ENCODE results near the gene TMEM165.

Gene TMEM165

GRCh38 chr4:55366621-55367020 is 29.1 kb upstream of the TMEM165 start:
- peak in 1 of 56 donors; percentile 14 for DNase-seq

GRCh38 chr4:55367084-55367722 is 28.6 kb upstream of the TMEM165 start:
- no peak for DNase-seq

DNA sequence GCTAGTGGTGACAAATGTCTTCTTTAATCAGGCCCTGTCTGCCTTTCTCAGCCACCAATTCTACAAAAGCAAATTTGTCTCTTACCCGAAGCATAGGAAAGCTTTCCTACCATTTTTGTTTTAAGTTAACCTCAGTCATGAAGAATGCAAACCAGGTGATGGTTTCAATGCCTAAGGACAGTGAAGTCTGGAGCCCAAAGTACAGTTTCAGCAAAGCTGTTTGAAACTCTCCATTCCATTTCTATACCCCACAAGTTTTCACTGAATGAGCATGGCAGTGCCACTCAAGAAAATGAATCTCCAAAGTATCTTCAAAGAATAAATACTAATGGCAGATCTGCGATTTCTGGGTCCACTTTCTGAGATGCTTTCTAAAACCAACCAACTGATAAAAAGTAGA is 25.8 kb upstream of the TMEM165 start:
- no peak for DNase-seq

DNA sequence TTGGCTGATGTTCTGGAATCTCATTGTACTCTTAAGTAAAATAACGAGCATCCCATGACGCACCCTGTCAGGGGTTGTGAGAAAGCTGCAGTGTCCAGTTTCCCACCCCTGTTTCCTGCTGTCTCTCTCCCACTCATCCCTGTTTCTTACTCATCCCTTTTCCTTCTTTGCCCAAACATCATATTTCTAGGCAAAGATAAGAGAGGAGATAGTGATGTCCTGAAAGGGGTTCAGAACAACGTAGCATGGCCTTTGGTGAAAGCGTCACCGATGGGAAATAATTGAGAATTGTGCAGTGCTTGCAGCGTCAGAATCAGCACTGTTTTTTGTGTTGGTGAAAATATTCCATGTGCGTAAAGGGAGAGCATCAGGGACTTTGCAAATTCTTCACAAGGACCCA is 23.5 kb upstream of the TMEM165 start:
- peak in 1 of 56 donors; percentile 41 for DNase-seq

- DNase-seq = peak in 5 of 56 donors; percentile 12 to 19 (median 16)
Measured at GRCh38 chr4:55373461-55373860, 22.3 kb upstream of the TMEM165 start.

- no peak for DNase-seq
Measured at GRCh38 chr4:55376698-55377097, 19.1 kb upstream of the TMEM165 start.

DNA sequence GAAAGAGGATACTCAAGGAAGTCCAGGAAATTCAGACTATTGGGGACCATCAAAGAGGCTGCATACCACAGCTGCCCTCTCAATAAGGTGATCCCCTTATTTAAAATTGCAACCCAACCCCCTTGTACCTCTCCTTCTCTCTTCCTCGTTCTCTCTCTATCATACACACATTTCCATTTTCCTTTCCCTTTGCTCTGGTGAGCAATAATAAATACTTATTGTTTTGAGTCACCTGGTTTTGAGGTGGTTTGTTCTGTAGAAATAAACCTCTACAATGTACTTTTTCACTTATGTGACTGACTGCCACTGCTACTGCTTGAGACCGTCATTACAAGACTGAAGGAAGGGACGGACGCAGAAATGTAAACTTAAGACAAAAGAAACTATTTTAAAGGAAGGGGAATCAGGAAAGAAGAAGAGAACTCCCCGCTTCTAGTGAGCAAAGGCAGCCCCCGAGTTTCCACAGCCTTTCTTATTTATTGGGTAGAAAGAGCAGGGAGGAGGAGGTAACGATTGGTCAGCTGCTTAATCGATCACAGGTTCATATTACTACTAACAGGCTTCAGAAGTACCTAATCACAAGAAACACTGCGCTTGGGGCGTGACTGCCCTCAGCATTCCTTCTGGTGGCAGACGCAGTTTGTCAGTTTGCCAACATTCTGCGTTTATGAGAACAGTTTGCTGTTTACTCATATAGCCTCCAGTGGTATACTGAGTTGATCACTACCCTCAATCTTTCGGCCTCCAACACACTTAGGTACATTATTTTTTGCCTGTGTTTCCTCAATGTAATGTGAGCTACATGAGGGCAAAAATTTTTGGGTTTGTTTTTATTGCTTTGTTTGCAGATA is 16.9 kb upstream of the TMEM165 start:
- no peak for DNase-seq

GRCh38 chr4:55380576-55380975 is 15.2 kb upstream of the TMEM165 start:
- DNase-seq = no peak

- DNase-seq = peak in 3 of 56 donors; percentile 7 to 21 (median 10)
Measured at GRCh38 chr4:55381502-55381901, 14.3 kb upstream of the TMEM165 start.

- DNase-seq = no peak
Measured at GRCh38 chr4:55382488-55383003, 13.2 kb upstream of the TMEM165 start.

DNA sequence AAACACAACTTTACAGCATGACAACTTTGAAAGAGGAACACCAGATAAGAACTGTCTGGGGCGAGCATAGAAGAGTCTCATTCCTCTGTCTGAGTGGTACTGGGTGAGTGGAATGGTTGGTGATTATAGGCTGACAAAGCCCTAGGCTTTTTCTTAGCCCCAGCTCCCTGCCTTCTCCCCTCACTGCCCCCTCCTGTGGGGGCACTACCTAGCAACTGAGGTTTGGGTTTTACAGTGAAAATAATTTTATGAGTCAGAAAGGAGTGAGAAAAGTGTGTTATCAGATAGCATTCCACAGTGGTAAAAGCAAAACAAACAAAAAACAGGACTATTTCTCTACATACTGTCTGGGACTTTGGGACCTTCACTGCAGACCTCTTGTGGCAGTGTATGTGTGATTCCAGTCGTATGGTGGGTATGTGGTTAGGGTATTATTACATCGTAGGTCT is 10.5 kb upstream of the TMEM165 start:
- DNase-seq = no peak

- DNase-seq = peak in 1 of 56 donors; percentile 25
Measured at GRCh38 chr4:55386073-55386472, 9.7 kb upstream of the TMEM165 start.

GRCh38 chr4:55386840-55387239 is 8.9 kb upstream of the TMEM165 start:
- DNase-seq = no peak

GRCh38 chr4:55393461-55394320 is 2.1 kb upstream of the TMEM165 start:
- peak in 38 of 56 donors; percentile 5 to 68 (median 32) for DNase-seq

- no peak for DNase-seq
Measured at GRCh38 chr4:55395218-55395528, 584 bp upstream of the TMEM165 start.

- peak in 26 of 56 donors; percentile 7 to 59 (median 30) for DNase-seq
Measured at GRCh38 chr4:55396308-55397125, 760 bp downstream of the TMEM165 start.

- DNase-seq = peak in 7 of 56 donors; percentile 8 to 51 (median 18)
Measured at GRCh38 chr4:55397126-55397436, 1.3 kb downstream of the TMEM165 start.

DNA sequence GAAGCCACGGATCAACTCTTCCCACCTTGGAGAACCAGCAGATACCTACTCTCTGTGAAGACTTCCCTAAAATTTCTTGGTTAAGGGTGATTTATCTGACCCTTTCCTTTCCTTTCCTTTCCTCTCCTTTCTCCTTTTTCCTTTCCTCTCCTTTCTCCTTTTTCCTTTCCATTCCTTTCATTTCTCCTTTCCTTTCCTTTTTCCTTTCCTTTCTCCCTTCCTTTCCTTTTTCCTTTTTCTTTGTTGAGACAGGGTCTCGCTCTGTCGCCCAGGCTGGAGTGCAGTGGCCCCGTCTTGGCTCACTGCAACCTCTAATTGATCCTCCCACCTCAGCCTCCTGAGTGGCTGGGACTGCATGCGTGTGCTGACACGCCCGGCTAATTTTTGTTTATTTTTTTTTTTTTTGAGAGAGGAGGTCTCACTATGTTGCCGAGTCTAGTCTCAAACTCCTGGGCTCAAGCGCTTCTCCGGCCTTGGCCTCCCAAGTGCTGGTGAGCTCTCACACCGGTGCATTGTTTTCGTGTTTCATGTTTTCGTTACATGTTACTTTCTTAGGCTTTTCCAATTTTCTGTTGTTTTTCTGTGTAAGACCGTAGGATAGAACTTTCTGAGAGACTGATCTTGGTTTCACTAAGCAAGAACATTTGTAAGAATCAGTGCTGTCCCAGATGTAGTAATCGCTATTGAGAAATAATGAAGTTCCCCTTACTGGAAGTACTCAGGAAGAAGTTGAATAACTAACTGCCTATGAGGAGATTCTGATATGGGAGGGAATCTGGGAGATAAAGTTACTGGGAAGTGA is 2.0 kb downstream of the TMEM165 start:
- DNase-seq = no peak

DNA sequence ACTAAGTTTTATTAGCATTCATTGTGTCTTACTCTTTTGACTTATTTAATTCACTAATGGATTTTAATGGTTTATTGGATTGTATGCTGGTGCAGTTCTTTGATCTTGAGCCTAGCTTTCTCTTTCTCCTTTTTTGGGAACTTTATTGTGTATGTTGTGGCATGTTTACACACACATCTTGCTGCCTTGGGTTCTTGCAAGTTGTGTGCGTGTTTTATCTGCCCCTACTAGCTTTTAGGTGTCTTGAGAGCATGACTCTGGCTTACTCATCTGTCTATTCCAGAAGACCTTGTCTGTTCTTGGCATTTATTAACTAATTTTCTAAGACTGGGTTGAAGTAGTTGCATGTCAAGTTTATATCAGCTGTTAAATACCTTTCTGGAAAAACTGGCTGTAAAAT is 2.7 kb downstream of the TMEM165 start:
- no peak for DNase-seq

- peak in 2 of 56 donors; percentile 8 to 12 for DNase-seq
Measured at GRCh38 chr4:55398966-55399365, 3.2 kb downstream of the TMEM165 start.
